H9 (cell line): Measurements from ENCODE around the gene GPHN. TPM values are rescaled to one million over a fixed set of nuclear protein-coding genes. Genes with fewer than 3 reads are reported as not detected.

ENCODE experiments used
- DNase-seq: peaks from one replicate; pipeline ENCODE4 v3.0.0-alpha.2; 2017
- H2AFZ ChIP-seq: one replicate; pipeline ENCODE4 v1.6.1; 2013; ENCODE audit warnings: mild to moderate bottlenecking, low read length, control low read depth, moderate library complexity
- H2AK5ac ChIP-seq: 2 replicates; pipeline ENCODE4 v1.6.1; 2013; ENCODE audit warnings: low read length, control low read depth, mixed read lengths; ENCODE audit not compliant: insufficient read length
- H2BK120ac ChIP-seq: one replicate; pipeline ENCODE4 v1.6.1; 2013; ENCODE audit warnings: low read depth, mild to moderate bottlenecking, low read length, control low read depth, inconsistent platforms; ENCODE audit not compliant: poor library complexity, severe bottlenecking
- H2BK12ac ChIP-seq: 2 replicates; pipeline ENCODE4 v1.6.1; 2013; ENCODE audit warnings: low read length, control low read depth, mixed read lengths, low read depth; ENCODE audit not compliant: insufficient read length
- H2BK15ac ChIP-seq: 2 replicates; pipeline ENCODE4 v1.6.1; 2013; ENCODE audit warnings: low read depth, low read length, control low read depth
- H2BK20ac ChIP-seq: one replicate; pipeline ENCODE4 v1.6.1; 2013; ENCODE audit warnings: low read depth, mild to moderate bottlenecking, low read length, control low read depth, inconsistent platforms; ENCODE audit not compliant: poor library complexity, severe bottlenecking
- H2BK5ac ChIP-seq: 2 replicates; pipeline ENCODE4 v1.6.1; 2013; ENCODE audit warnings: low read length, control low read depth, mixed read lengths; ENCODE audit not compliant: insufficient read length
- H3K14ac ChIP-seq: 2 replicates; pipeline ENCODE4 v1.6.1; 2013; ENCODE audit warnings: low read length, control low read depth; ENCODE audit not compliant: insufficient read depth
- H3K18ac ChIP-seq: 2 replicates; pipeline ENCODE4 v1.6.1; 2013; ENCODE audit warnings: low read depth, mild to moderate bottlenecking, mixed read lengths, low read length, control low read depth; ENCODE audit not compliant: insufficient read length
- H3K23ac ChIP-seq: 2 replicates; pipeline ENCODE4 v1.6.1; 2013; ENCODE audit warnings: low read length, control low read depth, mixed read lengths, low read depth; ENCODE audit not compliant: insufficient read length
- H3K23me2 ChIP-seq: 2 replicates; pipeline ENCODE4 v1.6.1; 2013; ENCODE audit warnings: low read depth, mild to moderate bottlenecking, mixed read lengths, low read length, control low read depth; ENCODE audit not compliant: insufficient read length, poor library complexity, severe bottlenecking
- H3K27ac ChIP-seq: 2 replicates; pipeline ENCODE4 v1.5.1; 2013; ENCODE audit warnings: low read length, control low read depth, mixed read lengths, low read depth; ENCODE audit not compliant: insufficient read length
- H3K27me3 ChIP-seq: 2 replicates; pipeline ENCODE4 v1.6.1; 2013; ENCODE audit warnings: low read length, control low read depth, inconsistent platforms; ENCODE audit not compliant: insufficient read depth
- H3K4ac ChIP-seq: 2 replicates; pipeline ENCODE4 v1.6.1; 2013; ENCODE audit warnings: low read depth, mild to moderate bottlenecking, control low read depth, inconsistent platforms, low read length, moderate library complexity
- H3K4me1 ChIP-seq: 2 replicates; pipeline ENCODE4 v1.6.1; 2013; ENCODE audit warnings: low read length, control low read depth, inconsistent platforms; ENCODE audit not compliant: insufficient read depth
- H3K4me2 ChIP-seq: 2 replicates; pipeline ENCODE4 v1.6.1; 2013; ENCODE audit warnings: low read length, control low read depth, mixed read lengths; ENCODE audit not compliant: insufficient read length, insufficient read depth
- H3K56ac ChIP-seq: 2 replicates; pipeline ENCODE4 v1.6.1; 2013; ENCODE audit warnings: low read depth, mild to moderate bottlenecking, mixed read lengths, low read length, control low read depth; ENCODE audit not compliant: insufficient read length
- H3K79me1 ChIP-seq: 2 replicates; pipeline ENCODE4 v1.6.1; 2013; ENCODE audit warnings: low read depth, mild to moderate bottlenecking, moderate library complexity, low read length, control low read depth, inconsistent platforms; ENCODE audit not compliant: insufficient read depth, poor library complexity, severe bottlenecking
- H3K79me2 ChIP-seq: 2 replicates; pipeline ENCODE4 v1.6.1; 2013; ENCODE audit warnings: low read length, control low read depth, inconsistent platforms; ENCODE audit not compliant: insufficient read depth
- H3K9ac ChIP-seq: 2 replicates; pipeline ENCODE4 v1.6.1; 2013; ENCODE audit warnings: low read length, control low read depth, mixed read lengths; ENCODE audit not compliant: insufficient read length; ENCODE audit errors: extremely low read depth
- H3K9me3 ChIP-seq: one replicate; pipeline ENCODE4 v1.6.1; 2013; ENCODE audit warnings: low read depth, low read length, inconsistent platforms; ENCODE audit not compliant: control insufficient read depth
- H3T11ph ChIP-seq: one replicate; pipeline ENCODE4 v1.6.1; 2013; ENCODE audit warnings: mild to moderate bottlenecking, low read length, control low read depth, inconsistent platforms
- H4K20me1 ChIP-seq: one replicate; pipeline ENCODE4 v1.6.1; 2013; ENCODE audit not compliant: control insufficient read depth, insufficient read length, insufficient read depth
- H4K5ac ChIP-seq: 2 replicates; pipeline ENCODE4 v1.6.1; 2013; ENCODE audit warnings: low read depth, mild to moderate bottlenecking, mixed read lengths, low read length, control low read depth; ENCODE audit not compliant: insufficient read length
- H4K8ac ChIP-seq: replicated peaks from 2 replicates; pipeline ENCODE4 v1.6.1; 2013; ENCODE audit warnings: low read length, control low read depth, mixed read lengths, low read depth; ENCODE audit not compliant: insufficient read length
- H4K91ac ChIP-seq: 2 replicates; pipeline ENCODE4 v1.6.1; 2013; ENCODE audit warnings: low read depth, mild to moderate bottlenecking, moderate library complexity, mixed read lengths, low read length, control low read depth; ENCODE audit not compliant: insufficient read length
- H3K27ac Mint-ChIP-seq, 3 experiments: 2 replicates in 2 of 3; 3 replicates in 1 of 3; pipeline ENCODE4 v1.8.0; 2020 to 2021; ENCODE audit warnings: mixed read lengths in 3 of 3, mild to moderate bottlenecking in 1 of 3, moderate library complexity in 1 of 3
- H3K27me3 Mint-ChIP-seq: 2 replicates; pipeline ENCODE4 v1.8.0; 2021; ENCODE audit warnings: low read depth, mild to moderate bottlenecking, moderate library complexity, mixed read lengths
- H3K36me3 Mint-ChIP-seq, 3 experiments: 2 replicates in 2 of 3; 3 replicates in 1 of 3; pipeline ENCODE4 v1.8.0; 2020 to 2021; ENCODE audit warnings: low read depth in 3 of 3, mixed read lengths in 3 of 3; ENCODE audit not compliant: insufficient read depth in 1 of 3
- H3K4me1 Mint-ChIP-seq, 2 experiments: 2 replicates each; pipeline ENCODE4 v1.8.0; 2020; ENCODE audit warnings: mixed read lengths in 2 of 2
- H3K4me3 Mint-ChIP-seq, 2 experiments: 2 replicates in 1 of 2; 3 replicates in 1 of 2; pipeline ENCODE4 v1.8.0; 2020 to 2021; ENCODE audit warnings: mild to moderate bottlenecking in 2 of 2, mixed read lengths in 2 of 2, moderate library complexity in 1 of 2
- H3K9me3 Mint-ChIP-seq, 2 experiments: 2 replicates in 1 of 2; 3 replicates in 1 of 2; pipeline ENCODE4 v1.8.0; 2020; ENCODE audit warnings: mild to moderate bottlenecking in 2 of 2, mixed read lengths in 2 of 2, moderate library complexity in 1 of 2
- CTCF ChIP-seq: fragments of 200-600 bp; sonication (generic); conservative IDR thresholded peaks from 3 replicates; pipeline ENCODE4 v1.8.0; 2021; ENCODE audit warnings: antibody characterized with exemption, mild to moderate bottlenecking
- WGBS: extraction: QIAGEN DNeasy Blood & Tissue Kit; methylation state at CpG from one replicate; pipeline ENCODE4 v1.1.7; 2013; ENCODE audit warnings: missing lambda C conversion rate, low lambda C conversion rate, mixed read lengths; ENCODE audit not compliant: insufficient read length; ENCODE audit errors: extremely low coverage; 5-methylcytosine and 5-hydroxymethylcytosine counted together
- total RNA-seq: library from RNA; stranded (reverse); gene quantifications from 2 replicates; pipeline ENCODE4 v1.2.1, GENCODE V29; 2021

Gene GPHN
- total RNA-seq, 1 experiment from 2014 or later: 16.1 TPM

- Histone ChIP-seq H2BK12ac (no peak overlapping the region), H4K5ac (no peak overlapping the region), H2BK15ac (no peak overlapping the region), H3K4ac (no peak overlapping the region), H3K23me2 (no peaks in the 10 kb centered on the region), H3K27ac (no peak overlapping the region), H3K27me3 (no peaks in the 10 kb centered on the region), H4K8ac (no peak overlapping the region), H3K56ac (no peak overlapping the region), H2AFZ (no peak overlapping the region), H4K91ac (no peak overlapping the region), H2AK5ac (no peak overlapping the region), H2BK5ac (no peak overlapping the region), H2BK120ac (no peak overlapping the region), H3K4me1 (no peaks in the 10 kb centered on the region; the same call in 1 of the 2 replicates), H3K79me2 (no peaks in the 10 kb centered on the region), H3K9ac (no peak overlapping the region), H3K9me3 (no peaks in the 10 kb centered on the region), H3K4me2 (no peak overlapping the region), H3K23ac (no peak overlapping the region), H3T11ph (no peak overlapping the region), H2BK20ac (no peak overlapping the region), H3K79me1 (no peaks in the 10 kb centered on the region), H3K18ac (no peak overlapping the region), H3K14ac (no peak overlapping the region; the same call in 1 of the 2 replicates), H4K20me1 (no peaks in the 10 kb centered on the region)
- no peak for DNase-seq
- TF ChIP-seq CTCF: no peak
- no CpG with 5 or more reads among the region's 5 CpGs for WGBS
- Mint-ChIP-seq H3K36me3 (peaks cover 0 to under 1% (median 0%) of the 10 kb centered on the region in 3 experiments; a peak in 2 of 7 replicates), H3K9me3 (peaks cover 0 to 13% of the 10 kb centered on the region in 2 experiments; a peak in 3 of 5 replicates), H3K27ac (peak overlapping the region in 1 of 3 experiments; percentile 75; a peak in 2 of 7 replicates), H3K4me3 (no peak overlapping the region), H3K27me3 (no peaks in the 10 kb centered on the region), H3K4me1 (peaks cover 7 to 10% of the 10 kb centered on the region in 2 experiments; a peak in 2 of 4 replicates)
Observed at GRCh38 chr14:67172056-67172455, 664.1 kb downstream of the GPHN start.
